GM21381 (cell line): ENCODE measurements around the gene RAD51B.
"Not testable (repeated sequence)": the region's sequence is repeated elsewhere in the genome, so short reads cannot be mapped to it uniquely, and the experiment has no call there.

Experiments used
- ATAC-seq: cut with Tn5 transposase; IDR thresholded peaks from one replicate; pipeline ENCODE4 v1.9.1; 2021; ENCODE audit warnings: mild to moderate bottlenecking, moderate library complexity; ENCODE audit not compliant: unreplicated experiment

RAD51B gene

DNA sequence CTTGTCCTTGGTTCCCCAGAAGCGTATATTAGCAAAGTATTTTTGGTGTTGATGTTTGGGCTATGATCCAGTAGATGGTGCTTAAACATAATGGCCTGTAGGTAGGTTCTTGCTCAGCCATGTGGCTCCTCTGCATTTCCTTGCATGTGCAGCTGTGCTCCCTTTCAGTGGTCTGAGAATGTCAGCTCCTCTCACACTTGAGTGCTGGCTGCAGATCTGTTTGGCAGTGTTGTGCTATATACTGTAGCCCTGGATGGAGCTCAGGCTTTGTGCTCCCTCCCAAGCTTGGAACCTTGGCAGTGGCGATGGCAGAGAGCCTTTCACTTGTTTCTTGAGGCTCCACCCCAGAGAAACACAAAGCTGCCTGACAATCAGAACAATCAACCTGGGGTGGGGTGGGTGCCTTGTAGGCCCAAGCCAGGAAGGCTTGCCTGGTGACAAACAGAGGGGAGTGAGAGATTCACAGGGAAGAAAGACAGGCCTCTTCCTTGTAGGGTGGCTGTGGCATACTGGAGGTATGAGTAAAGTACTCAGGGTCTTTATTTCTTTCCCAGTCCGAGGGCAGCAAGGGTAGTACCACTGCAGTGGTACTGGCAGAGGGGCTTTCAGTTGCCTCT is 255.3 kb downstream of the RAD51B start:
- no peak for ATAC-seq

DNA sequence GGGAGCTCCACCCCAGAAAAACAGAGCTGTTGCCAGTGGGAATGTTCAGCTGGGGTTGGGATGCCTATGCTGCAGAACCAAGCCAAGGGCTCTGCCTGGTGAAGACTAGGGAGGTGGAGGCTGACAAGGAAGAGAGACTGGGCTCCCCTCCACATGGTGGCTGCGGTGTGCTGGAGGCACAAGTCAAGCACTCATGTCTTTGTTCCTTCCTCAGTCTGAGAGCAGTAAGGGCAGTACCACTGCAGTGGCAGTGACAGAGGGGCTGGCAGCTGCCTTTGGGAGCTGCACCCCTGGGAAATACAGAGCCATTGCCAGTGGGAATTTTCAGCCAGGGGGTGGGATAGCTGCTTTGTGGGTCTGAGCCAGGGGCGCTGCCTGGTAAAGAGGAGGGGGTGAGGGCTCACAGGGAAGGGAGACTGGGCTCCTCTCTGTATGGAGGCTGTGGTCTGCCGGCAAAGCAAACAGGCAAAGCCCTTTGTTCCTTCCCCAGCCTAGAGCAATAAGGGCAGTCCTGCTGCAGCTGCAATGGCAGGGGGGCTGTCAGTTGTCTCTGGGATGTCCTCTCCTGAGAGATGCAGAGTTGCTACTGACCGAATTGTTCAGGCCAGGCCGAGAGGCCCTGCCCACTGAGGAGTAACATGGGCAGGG is 255.9 kb downstream of the RAD51B start:
- no peak for ATAC-seq

DNA sequence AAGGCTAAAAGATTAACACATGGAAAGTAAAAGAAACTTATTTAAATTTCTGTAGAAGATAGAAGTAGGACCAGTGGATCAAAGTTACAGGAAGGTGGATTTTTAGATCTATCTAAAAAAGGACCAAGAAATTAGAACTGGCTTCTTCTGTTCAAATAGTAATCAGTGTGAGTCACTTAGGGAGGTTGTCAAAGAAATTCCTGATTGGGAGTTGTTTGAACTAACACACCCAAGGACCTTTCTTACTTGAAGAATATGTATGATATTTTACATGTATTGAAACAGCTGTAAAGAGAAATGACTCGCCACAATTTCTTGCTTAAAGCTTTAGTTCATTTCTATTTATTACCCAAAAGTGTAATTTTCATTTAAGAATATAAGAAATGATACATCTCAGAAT is 256.9 kb downstream of the RAD51B start:
- no peak for ATAC-seq

DNA sequence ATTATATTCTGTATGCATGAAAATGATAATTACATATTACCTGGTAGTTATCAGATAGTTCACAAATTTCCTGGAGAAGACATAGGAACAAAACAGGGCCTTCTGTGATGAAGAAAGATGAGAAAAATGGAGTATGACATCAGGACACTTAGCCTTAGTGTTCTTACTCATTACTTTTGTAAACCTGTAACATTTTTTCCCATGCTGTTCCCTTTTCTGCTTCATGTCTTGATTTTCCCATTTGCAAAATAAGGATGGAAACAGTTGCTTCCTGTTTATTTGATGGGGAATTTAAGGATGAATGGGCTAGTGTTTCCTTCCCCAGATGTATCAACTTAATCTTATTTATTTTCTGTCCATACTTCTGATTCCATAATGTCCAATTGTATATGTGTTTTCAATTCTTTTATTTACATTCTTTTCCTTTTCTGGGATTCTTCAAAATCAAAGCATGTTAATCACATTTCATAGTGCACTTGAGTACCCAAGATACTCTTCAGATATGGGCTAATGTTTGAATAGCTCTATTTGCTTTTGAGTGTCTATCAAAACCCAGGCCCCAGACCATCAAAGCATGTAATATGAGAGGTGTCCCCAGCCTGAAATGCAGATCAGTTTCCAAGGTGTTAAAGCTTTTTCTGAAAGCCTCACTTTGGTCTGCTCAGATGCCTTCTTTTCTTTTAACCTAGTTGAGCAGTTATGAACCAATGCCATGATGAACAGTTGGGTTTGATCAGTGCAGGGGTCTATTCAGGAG is 260.5 kb downstream of the RAD51B start:
- ATAC-seq = no peak

DNA sequence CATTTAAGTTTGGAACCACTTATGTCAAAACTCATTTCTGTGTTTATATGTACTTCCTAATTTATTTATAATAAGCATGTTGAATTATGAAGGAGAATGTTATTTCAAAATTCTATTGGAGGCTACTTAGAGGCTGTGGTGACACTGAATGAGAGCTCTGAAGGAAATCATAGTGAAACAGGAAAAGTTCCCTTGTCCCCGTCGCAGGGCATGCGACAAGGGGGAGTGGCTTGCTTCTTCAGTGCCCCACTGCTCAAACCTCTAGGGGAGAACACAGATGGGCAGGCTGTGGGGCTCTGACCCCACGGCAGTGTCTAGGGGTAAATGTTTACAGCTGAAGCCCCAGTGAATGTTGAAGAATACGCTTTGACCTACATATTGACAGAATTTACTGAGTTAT is 261.9 kb downstream of the RAD51B start:
- no peak for ATAC-seq

DNA sequence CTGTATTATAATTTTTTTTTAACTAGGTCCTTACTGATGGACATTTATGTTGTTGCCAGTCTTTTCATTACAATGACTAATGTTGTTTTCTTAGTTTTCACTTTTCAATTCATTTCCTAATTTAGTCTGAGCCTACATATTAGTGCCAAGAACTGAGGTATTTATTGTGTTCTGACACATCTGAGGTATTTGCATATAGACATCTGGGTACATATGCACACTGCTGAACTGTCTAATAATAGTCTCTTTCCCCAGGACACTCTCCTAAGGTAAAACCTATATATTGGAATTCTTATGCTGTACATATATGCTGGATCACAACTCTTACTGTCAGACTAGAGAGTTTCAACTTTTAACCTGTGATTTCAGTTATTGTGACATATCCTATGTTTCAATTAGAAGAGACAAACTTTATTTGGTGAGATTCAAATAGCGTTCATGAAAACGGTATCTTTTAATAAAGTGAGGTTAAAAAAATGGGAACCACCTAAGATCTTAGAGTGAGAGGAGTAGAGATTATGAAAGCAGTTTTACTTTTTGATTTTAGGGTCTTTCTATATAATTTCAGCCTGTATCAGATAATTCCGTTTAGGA is 263.2 kb downstream of the RAD51B start:
- no peak for ATAC-seq

DNA sequence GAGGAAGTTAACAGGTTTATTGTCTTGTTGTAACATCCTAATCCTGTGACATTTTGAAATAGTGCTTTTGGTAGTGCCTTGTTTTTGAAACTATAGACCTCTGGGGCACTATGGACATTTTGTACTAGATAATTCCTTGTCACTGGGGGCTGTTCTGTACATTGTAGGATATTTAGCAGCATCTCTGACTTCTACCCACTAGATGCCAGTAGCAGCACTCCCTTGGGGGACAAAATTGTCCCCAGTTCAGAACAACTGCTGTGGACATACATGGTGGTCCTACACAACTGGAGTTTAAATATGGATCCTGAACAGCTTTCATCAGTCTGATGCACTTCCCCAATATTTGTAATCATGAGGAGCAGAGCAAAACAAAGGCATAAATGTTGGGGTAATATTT is 264.7 kb downstream of the RAD51B start:
- no peak for ATAC-seq

DNA sequence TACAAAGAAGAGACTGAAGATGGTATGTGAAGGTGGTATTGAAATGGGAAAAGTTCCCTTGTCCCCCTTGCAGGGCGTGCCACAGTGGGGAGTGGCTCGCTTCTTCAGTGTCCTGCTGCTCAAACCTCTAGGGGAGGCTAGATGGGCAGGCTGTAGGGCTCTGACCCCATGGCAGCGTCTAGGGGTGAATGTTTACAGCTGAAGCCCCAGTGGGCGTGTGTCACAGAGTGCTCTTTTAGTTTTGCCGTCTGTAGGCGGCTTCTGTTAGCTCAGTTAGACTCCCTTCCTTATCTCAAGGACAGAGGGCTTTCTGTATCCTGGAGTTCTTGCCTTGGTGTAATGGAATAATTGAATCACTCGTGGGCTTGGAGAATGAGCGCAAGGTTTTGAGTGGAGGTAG is 266.2 kb downstream of the RAD51B start:
- ATAC-seq = no peak

DNA sequence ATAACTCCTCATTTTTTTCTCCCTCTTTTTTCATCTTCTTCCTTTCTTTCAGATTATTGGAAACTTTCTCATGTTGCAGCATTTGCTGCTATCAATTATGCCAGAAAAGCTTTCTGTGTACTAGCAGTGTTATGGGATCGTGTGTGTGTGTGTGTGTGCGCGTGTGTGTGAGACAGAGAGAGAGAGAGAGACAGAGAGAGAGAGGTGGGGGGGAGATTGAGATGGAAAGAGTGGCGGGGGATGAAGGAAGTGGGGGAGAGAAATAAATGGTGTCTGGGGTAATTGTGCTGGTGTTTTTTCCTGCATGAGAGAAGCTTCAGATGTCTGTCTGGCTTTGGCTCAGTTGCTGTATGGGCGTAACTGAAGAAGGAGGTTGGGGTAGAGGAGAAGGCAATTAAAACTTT is 268.9 kb downstream of the RAD51B start:
- ATAC-seq = no peak

DNA sequence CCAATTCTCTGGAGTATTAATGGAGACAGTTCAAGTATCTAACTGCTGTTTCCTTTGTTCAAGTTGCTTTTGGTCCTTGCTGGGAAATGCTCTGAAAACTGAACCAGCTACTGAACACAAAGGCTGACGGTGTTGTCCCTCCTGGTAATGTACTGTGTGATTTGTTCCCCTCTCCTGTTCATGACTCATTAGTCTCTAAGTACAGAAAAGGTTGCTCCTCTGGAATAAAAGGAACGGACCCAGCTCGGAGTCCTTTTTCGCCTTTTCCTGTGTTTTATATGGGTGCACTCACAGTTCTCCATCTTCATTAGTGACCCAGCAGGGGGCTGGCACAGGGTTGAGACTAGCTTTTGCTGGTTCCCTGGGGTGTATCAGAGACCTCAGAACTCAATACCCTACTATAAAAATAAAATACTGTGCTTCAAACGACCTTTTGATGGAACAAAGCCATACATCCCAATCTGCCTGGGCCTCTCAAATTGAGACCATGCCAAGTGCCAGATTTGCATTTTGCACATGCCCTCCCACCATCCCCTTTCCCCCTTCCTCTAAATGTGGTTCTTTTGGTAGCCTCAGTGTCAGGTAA is 269.7 kb downstream of the RAD51B start:
- no peak for ATAC-seq

DNA sequence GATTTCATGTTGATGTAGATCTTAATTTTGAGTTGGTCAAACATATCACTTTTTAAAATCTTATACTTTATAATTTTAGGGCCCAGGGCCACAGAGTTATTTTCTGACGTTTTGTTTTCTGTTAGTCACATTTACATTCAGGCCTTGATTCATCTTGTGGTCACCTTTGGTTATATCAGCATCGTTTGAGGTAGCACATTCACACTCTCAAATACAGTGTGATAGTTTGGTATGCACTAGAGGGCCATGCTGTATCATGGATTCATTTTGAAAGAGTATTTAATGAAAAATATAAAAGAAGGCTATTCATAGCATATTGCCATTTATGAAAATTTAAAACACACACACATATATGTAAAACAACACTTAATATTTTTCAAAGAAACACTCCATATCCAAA is 274.6 kb downstream of the RAD51B start:
- no peak for ATAC-seq

DNA sequence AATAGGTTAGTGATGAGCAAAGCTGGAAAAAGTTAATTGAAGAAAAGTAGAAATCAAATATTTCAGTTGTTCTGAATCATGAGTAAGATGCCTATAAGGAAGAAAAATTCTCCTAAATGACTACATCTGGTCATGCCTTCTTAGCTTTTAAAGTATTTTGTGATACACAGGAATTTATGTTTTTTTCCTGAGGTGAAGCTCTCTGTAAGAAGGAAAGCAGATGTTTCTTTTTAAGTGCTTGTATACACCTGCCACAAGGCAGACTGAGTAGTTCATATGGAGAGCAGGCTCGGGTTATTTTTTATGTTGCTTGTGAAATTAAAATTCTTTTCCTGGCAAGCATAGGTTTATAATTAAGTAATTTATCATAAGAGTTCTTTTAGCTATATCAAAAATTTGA is 275.2 kb downstream of the RAD51B start:
- no peak for ATAC-seq

DNA sequence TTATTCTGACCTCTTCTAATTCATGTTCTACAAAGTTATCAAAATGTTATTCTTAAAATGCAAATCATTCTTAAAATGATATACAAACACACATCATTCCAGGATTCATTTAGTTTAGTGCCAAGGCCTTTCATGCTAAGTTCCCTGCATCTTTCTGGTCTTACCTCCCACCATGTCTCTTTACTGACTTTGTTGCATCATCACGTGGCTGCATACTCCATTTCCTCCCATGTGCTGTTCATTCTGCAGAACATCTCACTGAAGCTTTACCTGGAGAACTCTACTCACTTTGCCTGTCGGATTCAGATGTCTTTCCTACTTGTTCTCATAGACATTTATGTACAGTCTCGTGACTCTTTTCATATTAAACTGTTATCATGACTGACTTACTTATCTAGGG is 278.1 kb downstream of the RAD51B start:
- no peak for ATAC-seq

DNA sequence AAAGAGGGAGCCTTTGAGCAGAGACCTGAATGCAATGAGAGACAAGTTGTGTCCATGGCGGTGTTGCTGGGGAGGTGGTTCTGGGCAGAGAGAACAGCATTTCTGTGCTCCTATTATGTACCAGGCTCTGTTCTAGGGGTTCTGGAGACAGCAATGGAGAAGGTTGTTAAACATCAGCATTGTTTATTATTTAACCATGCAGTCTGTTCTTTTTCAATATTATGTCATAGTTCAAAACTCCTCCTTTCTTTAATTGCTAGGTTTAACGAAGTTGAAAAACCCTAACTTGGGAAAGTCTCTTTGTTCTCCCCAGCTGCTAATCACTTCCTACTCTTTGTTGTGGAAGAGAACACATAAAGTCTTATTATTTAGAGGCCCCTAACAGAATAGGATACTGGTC is 279.3 kb downstream of the RAD51B start:
- ATAC-seq = no peak

DNA sequence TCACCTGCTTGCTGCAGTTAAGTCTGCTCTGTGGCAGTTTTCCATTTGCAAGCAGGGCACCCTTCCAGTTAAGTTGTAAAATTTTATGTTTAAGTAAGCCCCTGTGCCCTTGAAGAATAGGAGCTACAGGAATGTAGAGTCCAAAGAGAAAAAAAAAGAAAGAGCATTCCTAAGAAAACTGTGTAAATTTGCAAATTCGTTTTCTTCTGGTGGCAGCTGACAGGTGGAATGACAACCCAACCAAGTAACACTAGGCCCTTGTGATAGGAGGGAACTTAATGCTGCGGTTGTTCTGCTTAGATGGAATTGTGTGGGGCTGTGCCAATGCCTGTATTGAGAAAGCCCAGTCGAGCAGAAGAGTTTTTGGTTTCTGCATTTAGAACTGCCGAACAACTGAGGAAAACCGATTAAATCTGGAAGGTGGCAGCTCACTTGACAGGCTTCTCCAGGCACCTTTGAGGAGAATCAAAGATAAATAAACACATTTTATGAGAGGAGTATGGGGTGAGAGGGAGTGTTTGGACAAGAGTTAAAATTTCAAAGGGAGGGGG is 280.0 kb downstream of the RAD51B start:
- ATAC-seq = no peak

DNA sequence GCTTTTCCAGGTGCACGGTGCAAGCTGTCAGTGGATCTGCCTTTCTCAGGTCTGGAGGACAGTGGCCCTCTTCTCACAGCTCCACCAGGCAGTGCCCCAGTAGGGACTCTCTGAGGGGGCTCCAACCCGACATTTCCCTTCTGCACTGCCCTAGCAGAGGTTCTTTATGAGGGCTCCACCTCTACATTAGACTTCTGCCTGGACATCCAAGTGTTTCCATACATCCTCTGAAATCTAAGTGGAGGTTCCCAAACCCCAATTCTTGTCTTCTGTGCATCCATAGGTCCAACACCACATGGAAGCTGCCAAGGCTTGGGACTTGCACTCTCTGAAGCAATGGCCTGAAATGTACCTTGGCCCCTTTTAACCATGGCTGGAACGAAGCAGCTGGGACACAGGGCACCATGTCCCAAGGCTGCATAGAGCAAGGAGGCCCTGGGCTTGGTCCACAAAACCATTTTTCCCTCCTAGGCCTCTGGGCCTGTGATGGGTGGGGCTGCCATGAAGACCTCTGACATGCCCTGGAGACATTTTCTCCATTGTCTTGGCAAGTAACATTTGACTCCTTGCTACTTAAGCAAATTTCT is 282.2 kb downstream of the RAD51B start:
- ATAC-seq = not testable (repeated sequence)

DNA sequence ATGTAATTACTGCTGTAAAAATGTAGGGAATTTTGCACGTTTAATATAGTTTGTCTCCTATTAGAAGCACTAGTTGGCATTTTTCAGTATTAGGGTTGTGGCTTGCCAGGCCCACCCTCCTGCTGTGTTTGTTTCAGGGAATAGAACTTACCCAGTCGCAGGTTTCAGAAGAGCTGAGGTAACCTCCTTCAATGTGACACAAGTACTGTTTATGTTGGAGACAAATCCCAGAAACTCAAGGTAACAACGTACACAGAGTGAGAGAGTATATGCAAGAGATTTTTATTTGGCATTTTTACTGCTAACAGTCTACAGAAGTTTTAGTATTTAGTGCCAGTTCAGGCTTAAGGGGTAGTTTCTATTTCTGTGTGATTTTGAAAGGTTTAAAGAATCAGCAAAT is 284.3 kb downstream of the RAD51B start:
- no peak for ATAC-seq

DNA sequence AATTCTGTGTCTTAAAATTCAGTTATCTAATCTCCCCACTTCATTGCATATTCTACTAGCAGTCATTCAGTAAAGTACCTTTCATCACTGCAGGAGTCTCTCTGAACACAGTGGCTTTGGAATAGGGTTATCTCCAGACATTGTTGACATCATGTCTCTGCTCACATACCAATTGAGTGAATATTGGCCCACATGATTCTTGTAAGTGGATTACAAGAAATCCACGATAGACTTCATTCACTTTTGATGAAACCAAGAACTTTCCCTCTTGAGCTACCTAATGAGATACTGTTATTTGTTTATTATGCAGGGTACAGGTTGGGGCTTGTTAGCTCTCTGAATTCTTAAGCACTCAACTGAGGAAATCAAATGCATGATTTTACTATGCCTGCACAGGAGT is 284.9 kb downstream of the RAD51B start:
- ATAC-seq = no peak

DNA sequence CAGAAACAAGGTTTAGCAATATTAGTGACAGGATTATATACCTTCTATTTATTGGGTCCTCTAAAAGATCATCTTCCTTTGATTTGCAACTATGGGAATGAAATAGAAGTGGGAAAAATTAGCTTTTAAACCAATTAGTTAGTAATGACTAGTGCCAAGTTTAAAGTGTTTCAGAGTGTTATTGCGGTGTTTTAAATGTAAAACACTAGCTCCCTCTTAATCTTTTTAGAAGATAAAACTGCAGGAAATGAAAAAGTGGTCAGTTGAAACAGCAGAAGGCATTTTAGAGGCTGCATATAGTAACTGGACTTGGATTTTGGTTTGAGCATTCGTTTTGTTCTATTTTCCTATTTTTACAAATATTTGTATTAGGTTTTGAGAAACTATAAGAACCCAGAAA is 286.2 kb downstream of the RAD51B start:
- no peak for ATAC-seq

DNA sequence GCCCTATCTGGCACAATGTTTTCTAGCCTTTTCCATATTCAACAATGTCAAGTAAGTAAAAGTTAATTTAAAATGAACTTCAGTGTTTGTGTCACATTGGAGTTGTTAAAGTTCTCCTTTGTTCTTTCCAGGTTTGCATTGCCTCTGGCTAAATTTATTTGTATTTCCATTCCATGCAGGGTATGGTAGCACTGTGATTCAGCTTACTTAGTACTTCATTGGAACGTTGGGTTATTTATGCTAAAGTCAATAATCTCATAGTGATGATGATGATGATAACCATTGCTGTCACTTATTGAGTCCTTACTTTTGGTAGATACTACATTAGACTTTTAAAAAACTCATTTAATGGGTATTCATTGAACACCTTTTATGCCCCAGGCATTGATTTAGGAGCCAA is 286.9 kb downstream of the RAD51B start:
- no peak for ATAC-seq

DNA sequence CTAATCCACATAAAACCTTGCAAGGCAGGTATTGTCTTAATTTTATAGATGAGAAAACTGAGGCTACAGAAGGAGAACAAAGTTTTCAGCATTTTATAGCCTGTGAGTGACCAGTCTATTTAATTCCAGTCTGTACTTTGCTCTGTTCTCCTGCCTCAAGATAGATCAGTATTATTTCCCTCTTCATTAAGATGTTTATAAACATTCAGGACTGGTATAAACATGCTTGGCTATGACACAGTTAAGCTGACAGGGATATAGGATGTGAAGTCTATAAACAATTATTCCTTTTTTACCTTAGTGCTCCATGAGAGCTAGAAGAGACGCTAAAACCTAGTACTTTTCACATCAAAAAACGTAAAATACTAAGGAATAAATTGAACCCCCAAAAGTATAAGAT is 287.3 kb downstream of the RAD51B start:
- ATAC-seq = no peak
